Measurements from ENCODE around the gene LPCAT1.
"Not testable (repeated sequence)": the region's sequence is repeated elsewhere in the genome, so short reads cannot be mapped to it uniquely, and the experiment has no call there.

LPCAT1 gene

GRCh38 chr5:1476967-1477310 is 46.8 kb downstream of the LPCAT1 start:
- no peak for DNase-seq (ENCODE audit: low spot score)
- TF ChIP-seq, protein P1, sequence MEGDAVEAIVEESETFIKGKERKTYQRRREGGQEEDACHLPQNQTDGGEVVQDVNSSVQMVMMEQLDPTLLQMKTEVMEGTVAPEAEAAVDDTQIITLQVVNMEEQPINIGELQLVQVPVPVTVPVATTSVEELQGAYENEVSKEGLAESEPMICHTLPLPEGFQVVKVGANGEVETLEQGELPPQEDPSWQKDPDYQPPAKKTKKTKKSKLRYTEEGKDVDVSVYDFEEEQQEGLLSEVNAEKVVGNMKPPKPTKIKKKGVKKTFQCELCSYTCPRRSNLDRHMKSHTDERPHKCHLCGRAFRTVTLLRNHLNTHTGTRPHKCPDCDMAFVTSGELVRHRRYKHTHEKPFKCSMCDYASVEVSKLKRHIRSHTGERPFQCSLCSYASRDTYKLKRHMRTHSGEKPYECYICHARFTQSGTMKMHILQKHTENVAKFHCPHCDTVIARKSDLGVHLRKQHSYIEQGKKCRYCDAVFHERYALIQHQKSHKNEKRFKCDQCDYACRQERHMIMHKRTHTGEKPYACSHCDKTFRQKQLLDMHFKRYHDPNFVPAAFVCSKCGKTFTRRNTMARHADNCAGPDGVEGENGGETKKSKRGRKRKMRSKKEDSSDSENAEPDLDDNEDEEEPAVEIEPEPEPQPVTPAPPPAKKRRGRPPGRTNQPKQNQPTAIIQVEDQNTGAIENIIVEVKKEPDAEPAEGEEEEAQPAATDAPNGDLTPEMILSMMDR (IDR thresholded peaks at IDR 0.05; ENCODE audit: extremely low read depth, insufficient read depth, missing control alignments) = no peak
- in situ Hi-C loops (cut with MboI; ENCODE audit: low pct_unique_long_range_greater_than_20kb, low sequenced_read_pairs, unreplicated experiment) = no loop called here

GRCh38 chr5:1476181-1476966 is 47.4 kb downstream of the LPCAT1 start:
- DNase-seq (ENCODE audit: low spot score) = no peak
- TF ChIP-seq, protein P1 (IDR thresholded peaks at IDR 0.05; ENCODE audit: extremely low read depth, insufficient read depth, missing control alignments) = no peak
- in situ Hi-C loops (cut with MboI; ENCODE audit: low pct_unique_long_range_greater_than_20kb, low sequenced_read_pairs, unreplicated experiment) = no loop called here

- in situ Hi-C loops (cut with MboI; ENCODE audit: low pct_unique_long_range_greater_than_20kb, low sequenced_read_pairs, unreplicated experiment) = not testable (repeated sequence)
Measured at GRCh38 chr5:1475544-1475900, 48.2 kb downstream of the LPCAT1 start.

GRCh38 chr5:1474866-1475543 is 48.8 kb downstream of the LPCAT1 start:
- in situ Hi-C loops (cut with MboI; ENCODE audit: low pct_unique_long_range_greater_than_20kb, low sequenced_read_pairs, unreplicated experiment) = no loop called here
- TF ChIP-seq, protein P1 (IDR thresholded peaks at IDR 0.05; ENCODE audit: extremely low read depth, insufficient read depth, missing control alignments) = no peak
- no peak for DNase-seq (ENCODE audit: low spot score)

More at GRCh38 chr5:1475544-1475900, 48.2 kb downstream of the LPCAT1 start:
- DNase-seq (ENCODE audit: low spot score) = not testable (repeated sequence)

- DNase-seq (ENCODE audit: low spot score) = no peak
- TF ChIP-seq, protein P1 (IDR thresholded peaks at IDR 0.05; ENCODE audit: extremely low read depth, insufficient read depth, missing control alignments) = no peak
- in situ Hi-C loops (cut with MboI; ENCODE audit: low pct_unique_long_range_greater_than_20kb, low sequenced_read_pairs, unreplicated experiment) = no loop called here
Measured at GRCh38 chr5:1474183-1474839, 49.4 kb downstream of the LPCAT1 start.

- TF ChIP-seq, protein P1 (IDR thresholded peaks at IDR 0.05; ENCODE audit: extremely low read depth, insufficient read depth, missing control alignments) = no peak
- no peak for DNase-seq (ENCODE audit: low spot score)
- in situ Hi-C loops (cut with MboI; ENCODE audit: low pct_unique_long_range_greater_than_20kb, low sequenced_read_pairs, unreplicated experiment) = no loop called here
Measured at GRCh38 chr5:1473746-1474145, 50.0 kb downstream of the LPCAT1 start.
